Measurements from ENCODE around the gene ADAMTSL5.

DNA sequence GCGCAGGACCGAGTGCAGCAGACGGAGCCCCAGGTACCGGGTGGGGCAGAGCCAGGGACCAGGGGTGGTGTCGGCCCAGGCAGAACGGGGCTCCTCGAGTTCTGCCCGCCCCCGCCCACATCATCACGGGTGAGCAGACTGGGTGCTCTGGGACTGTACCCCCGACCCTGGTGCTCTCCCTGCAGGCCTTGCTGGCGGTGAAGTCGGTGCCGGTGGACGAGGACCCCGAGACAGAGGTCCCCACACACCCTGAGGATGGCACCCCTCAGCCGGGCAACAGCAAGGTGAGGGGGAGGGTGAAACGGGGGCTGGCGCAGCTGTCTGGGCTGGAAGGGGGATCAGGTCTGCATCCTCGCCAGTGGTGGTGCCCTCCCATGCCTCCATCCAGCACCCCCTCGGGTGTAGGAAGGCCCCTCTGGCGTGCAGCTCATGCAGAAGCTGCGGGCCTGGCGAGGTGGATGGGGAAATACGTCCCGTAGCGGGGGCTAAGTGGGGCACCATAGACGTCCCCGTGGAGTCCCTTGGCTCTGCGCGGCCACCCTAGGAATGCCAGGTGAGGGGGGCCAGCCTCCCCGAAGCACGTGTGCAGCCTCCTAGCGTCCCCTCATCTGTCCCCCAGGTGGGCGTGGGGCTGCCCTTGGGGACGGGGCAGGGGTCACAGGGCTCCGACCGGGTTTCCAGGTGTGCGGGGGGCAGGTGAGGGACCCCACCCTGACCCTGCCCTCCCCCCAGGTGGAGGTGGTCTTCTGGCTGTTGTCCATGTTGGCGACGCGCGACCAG is 56.5 kb downstream of the ADAMTSL5 start:
- TF ChIP-seq POLR2AphosphoS5 (IDR thresholded peaks at IDR 0.05) (no peak), POLR2A (IDR thresholded peaks at IDR 0.05) (no peak)
- TF ChIP-seq, protein P1, sequence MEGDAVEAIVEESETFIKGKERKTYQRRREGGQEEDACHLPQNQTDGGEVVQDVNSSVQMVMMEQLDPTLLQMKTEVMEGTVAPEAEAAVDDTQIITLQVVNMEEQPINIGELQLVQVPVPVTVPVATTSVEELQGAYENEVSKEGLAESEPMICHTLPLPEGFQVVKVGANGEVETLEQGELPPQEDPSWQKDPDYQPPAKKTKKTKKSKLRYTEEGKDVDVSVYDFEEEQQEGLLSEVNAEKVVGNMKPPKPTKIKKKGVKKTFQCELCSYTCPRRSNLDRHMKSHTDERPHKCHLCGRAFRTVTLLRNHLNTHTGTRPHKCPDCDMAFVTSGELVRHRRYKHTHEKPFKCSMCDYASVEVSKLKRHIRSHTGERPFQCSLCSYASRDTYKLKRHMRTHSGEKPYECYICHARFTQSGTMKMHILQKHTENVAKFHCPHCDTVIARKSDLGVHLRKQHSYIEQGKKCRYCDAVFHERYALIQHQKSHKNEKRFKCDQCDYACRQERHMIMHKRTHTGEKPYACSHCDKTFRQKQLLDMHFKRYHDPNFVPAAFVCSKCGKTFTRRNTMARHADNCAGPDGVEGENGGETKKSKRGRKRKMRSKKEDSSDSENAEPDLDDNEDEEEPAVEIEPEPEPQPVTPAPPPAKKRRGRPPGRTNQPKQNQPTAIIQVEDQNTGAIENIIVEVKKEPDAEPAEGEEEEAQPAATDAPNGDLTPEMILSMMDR (IDR thresholded peaks at IDR 0.05): no peak

Data from transverse colon (tissue), 4 donors.